Heart right ventricle (tissue), 16 donors: ENCODE data around the gene LRP11. TPM values are rescaled to one million over a fixed set of nuclear protein-coding genes. Genes with fewer than 3 reads are reported as not detected.

Source experiments
- ATAC-seq, 8 donors: fragments of 200-7000 bp; cut with Tn5 transposase; one replicate each; pipeline ENCODE4 v1.9.1; 2020; ENCODE audit warnings: mild to moderate bottlenecking in 8 of 8, moderate library complexity in 8 of 8, moderate number of reproducible peaks in 1 of 8
- DNase-seq, 2 donors: peaks; one replicate each; pipeline ENCODE4 v3.0.0-alpha.2; 2020
- H3K27ac ChIP-seq, 10 donors: fragments of 200-600 bp; sonication (generic) in 2 of 10; one replicate each; pipeline versions ENCODE4 v1.5.0 to v1.8.0; 2020 to 2022; ENCODE audit warnings: mild to moderate bottlenecking in 3 of 10
- H3K27me3 ChIP-seq, 7 donors: fragments of 200-600 bp; one replicate each; pipeline ENCODE4 v1.8.0; 2021 to 2022; ENCODE audit warnings: mild to moderate bottlenecking in 2 of 7
- H3K36me3 ChIP-seq, 9 donors: fragments of 200-600 bp; sonication (generic) in 1 of 9; one replicate each; pipeline versions ENCODE4 v1.5.0 to v1.8.0; 2020 to 2022; ENCODE audit warnings: mild to moderate bottlenecking in 2 of 9
- H3K4me1 ChIP-seq, 9 donors: fragments of 200-600 bp; sonication (generic) in 1 of 9; one replicate each; pipeline versions ENCODE4 v1.5.0 to v1.8.0; 2020 to 2022; ENCODE audit warnings: mild to moderate bottlenecking in 4 of 9
- H3K4me3 ChIP-seq, 10 donors: fragments of 200-600 bp; sonication (generic) in 2 of 10; one replicate each; pipeline versions ENCODE4 v1.5.0 to v1.8.0; 2020 to 2022; ENCODE audit warnings: mild to moderate bottlenecking in 7 of 10, moderate library complexity in 2 of 10
- H3K9me3 ChIP-seq, 11 donors: fragments of 200-600 bp in 10 of 11; sonication (generic) in 2 of 11; one replicate each; pipeline versions ENCODE4 v1.5.0 to v1.8.0; 2013 to 2022; ENCODE audit warnings: mild to moderate bottlenecking in 2 of 11, control low read depth in 1 of 11, moderate library complexity in 1 of 11
- WGBS, 2 donors: extraction: QIAGEN DNeasy Blood & Tissue Kit; methylation state at CpG; one replicate each; pipeline ENCODE4 v1.1.7; 2013; ENCODE audit warnings: inconsistent platforms in 1 of 2; 5-methylcytosine and 5-hydroxymethylcytosine counted together
- intact Hi-C, 10 donors: fragments of 100-400 bp; cut with DNase I; formaldehyde crosslinking; loops; one replicate each; pipeline versions ENCODE4 v1.11.1 to v1.14.2; 2022
- polyA plus RNA-seq, 2 donors: library from polyadenylated mRNA; stranded (reverse); fragments of 200-250 nt; gene quantifications; one replicate each; pipeline ENCODE4 v1.2.3, GENCODE V29; 2013
- total RNA-seq, 10 donors: library from RNA; stranded (reverse); fragmentation: NEBNext Ultra II Directional in 3 of 10; extraction: Animal tissue kit (Norgen Biotek cat#: 25700) in 3 of 10; gene quantifications; one replicate each; pipeline versions ENCODE4 v1.2.1 to v1.2.4, GENCODE V29; 2021 to 2023
- TF ChIP-seq, protein P1 (sequence below), 9 donors: fragments of 200-600 bp; sonication (generic) in 2 of 9; IDR thresholded peaks; one replicate each; pipeline versions ENCODE4 v1.5.0 to v1.8.0; 2021 to 2022; ENCODE audit warnings: antibody characterized with exemption in 9 of 9, mild to moderate bottlenecking in 5 of 9, moderate library complexity in 1 of 9
- donor health status: Arrhythmogenic right ventricular cardiomyopathy.
- donor health status: ischemic (EF 13 %, LVEDD 7.1; RV severe dilation, severe dysfunction).
- donor health status: healthy with polysubstance abuse.
- donor health status: DM: no; HTN: yes; CAD: no.
- donor health status: DM: no; HTN: no; CAD: no.
- donor health status: ischemic (EF 25% LVEDD 6.9; RV normal size, moderate dysfunction).
- donor health status: ischemic (EF 25% LVEDD 5.7; RV mildly dilated, moderate dysfunction).
- donor health status: healthy.
- donor health status: DM: yes; HTN: yes; CAD: no.
- donor health status: Ischemic cardiomyopathy.
- donor health status: ischemic (EF 35%, LVEDD 5.7; RV mildly dilated, moderate dysfunction).
- donor health status: nonischemic (EF 11% LVEDD 7.7; RV severe dilation, severe dysfunction).
- donor health status: DM: yes; HTN: yes; CAD: no.
- donor health status: PGD.
- donor health status: ischemic (EF 29% LVEDD 5.4; RV normal size, mild dysfunction).
- donor health status: nonischemic (EF 23%, LVEDD 6.1; RV moderate dilation, normal function).

LRP11 gene
- total and polyA plus RNA-seq, 12 donors, result 0.51 to 21.0 (median 14.6) TPM

GRCh38 chr6:149881066-149881766 is 17.1 kb upstream of the LRP11 start:
- no peak overlapping the region for H3K4me3 ChIP-seq
- H3K36me3 ChIP-seq, result no peaks in the 10 kb centered on the region
- H3K4me1 ChIP-seq, result peaks cover 0 to 5% (median 0%) of the 10 kb centered on the region in 9 donors
- intact Hi-C loops, result no loop called here
- H3K9me3 ChIP-seq, result no peaks in the 10 kb centered on the region
- no peak for DNase-seq
- 81 to 90% methylated on average over 10 of the region's 10 CpGs for WGBS, 2 donors
- H3K27ac ChIP-seq, result no peak overlapping the region
- H3K27me3 ChIP-seq, result no peaks in the 10 kb centered on the region
- no peak for ATAC-seq
- TF ChIP-seq, protein P1, sequence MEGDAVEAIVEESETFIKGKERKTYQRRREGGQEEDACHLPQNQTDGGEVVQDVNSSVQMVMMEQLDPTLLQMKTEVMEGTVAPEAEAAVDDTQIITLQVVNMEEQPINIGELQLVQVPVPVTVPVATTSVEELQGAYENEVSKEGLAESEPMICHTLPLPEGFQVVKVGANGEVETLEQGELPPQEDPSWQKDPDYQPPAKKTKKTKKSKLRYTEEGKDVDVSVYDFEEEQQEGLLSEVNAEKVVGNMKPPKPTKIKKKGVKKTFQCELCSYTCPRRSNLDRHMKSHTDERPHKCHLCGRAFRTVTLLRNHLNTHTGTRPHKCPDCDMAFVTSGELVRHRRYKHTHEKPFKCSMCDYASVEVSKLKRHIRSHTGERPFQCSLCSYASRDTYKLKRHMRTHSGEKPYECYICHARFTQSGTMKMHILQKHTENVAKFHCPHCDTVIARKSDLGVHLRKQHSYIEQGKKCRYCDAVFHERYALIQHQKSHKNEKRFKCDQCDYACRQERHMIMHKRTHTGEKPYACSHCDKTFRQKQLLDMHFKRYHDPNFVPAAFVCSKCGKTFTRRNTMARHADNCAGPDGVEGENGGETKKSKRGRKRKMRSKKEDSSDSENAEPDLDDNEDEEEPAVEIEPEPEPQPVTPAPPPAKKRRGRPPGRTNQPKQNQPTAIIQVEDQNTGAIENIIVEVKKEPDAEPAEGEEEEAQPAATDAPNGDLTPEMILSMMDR (IDR thresholded peaks at IDR 0.05), result no peak

- H3K4me1 ChIP-seq, result no peaks in the 10 kb centered on the region
- ATAC-seq (no peak), DNase-seq (no peak)
- TF ChIP-seq, protein P1 (IDR thresholded peaks at IDR 0.05), result no peak
- H3K36me3 ChIP-seq, result no peaks in the 10 kb centered on the region
- no peak overlapping the region for H3K27ac ChIP-seq
- 96 to 100% methylated on average over 1 of the region's 1 CpG for WGBS, 2 donors
- H3K27me3 ChIP-seq, result no peaks in the 10 kb centered on the region
- intact Hi-C loops, result no loop called here
- no peak overlapping the region for H3K4me3 ChIP-seq
- H3K9me3 ChIP-seq, result peaks cover 0 to 7% (median 0%) of the 10 kb centered on the region in 11 donors
Measured at GRCh38 chr6:149877659-149878058, 13.5 kb upstream of the LRP11 start.

DNA sequence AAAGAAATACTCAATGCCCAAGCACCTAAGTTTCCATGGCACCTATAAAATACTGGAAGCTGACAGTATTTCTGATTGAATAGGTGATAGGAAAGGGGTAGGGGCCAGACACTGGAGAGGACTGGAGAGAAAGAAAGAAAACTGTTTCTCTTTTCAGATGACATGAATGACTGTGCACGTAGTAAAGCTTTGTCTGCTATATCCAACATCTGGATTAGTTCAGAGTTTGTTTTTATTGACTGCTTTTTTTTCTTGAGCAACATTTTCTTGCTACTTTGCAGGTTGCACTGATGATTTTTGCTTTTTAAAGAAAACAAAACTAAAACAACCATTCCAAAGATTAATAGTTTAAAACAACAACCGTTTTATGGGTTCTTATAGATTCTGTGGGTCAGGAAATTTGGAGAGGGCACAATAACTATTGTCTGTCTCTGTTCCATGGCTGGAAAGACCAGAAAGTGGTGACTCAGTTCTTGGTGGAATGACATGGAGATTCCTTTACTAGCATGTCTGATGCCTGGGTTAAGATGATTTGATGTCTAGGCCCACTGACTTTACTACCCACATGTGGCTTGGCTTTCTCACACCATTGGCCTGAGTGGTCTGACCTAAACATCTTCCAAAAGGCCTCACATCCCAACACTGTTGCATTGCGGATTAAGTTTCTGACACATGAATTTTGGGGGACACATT is 12.2 kb upstream of the LRP11 start:
- intact Hi-C loops, result no loop called here
- TF ChIP-seq, protein P1 (IDR thresholded peaks at IDR 0.05), result no peak
- no peak overlapping the region for H3K4me3 ChIP-seq

DNA sequence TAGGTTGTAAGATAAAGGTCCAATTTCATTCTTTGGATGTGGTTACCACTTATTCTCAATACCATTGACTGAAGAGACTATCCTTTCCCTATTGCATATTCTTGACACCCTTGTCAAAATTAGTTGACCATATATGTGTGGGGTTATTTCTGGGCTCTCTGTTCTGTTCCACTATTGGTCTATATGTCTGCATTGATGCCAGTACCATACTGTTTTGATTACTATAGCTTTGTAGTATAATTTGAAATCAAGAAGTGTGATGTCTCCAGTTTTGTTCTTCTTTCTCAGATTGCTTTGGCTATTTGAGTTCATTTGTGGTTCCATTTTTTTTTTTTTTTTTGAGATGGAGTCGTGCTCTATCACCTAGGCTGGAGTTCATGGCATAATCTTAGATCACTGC is 8.1 kb upstream of the LRP11 start:
- intact Hi-C loops, result no loop called here
- TF ChIP-seq, protein P1 (IDR thresholded peaks at IDR 0.05), result no peak
- Histone ChIP-seq H3K27ac (no peak overlapping the region), H3K4me1 (no peaks in the 10 kb centered on the region), H3K36me3 (no peaks in the 10 kb centered on the region), H3K9me3 (peaks cover 0 to 17% (median 0%) of the 10 kb centered on the region in 11 donors), H3K4me3 (no peak overlapping the region), H3K27me3 (no peaks in the 10 kb centered on the region)
- WGBS, 2 donors, result 90 to 92% methylated on average over 1 of the region's 1 CpG
- no peak for ATAC-seq
- DNase-seq, result no peak

More for the DNA sequence above, 12.2 kb upstream of the LRP11 start:
- Histone ChIP-seq H3K4me1 (no peaks in the 10 kb centered on the region), H3K36me3 (no peaks in the 10 kb centered on the region), H3K27ac (no peak overlapping the region), H3K27me3 (no peaks in the 10 kb centered on the region), H3K9me3 (peaks cover 0 to 17% (median 0%) of the 10 kb centered on the region in 11 donors)
- WGBS, 2 donors, result 83 to 84% methylated on average over 3 of the region's 3 CpGs
- ATAC-seq, result no peak
- no peak for DNase-seq
